ENCODE measurements around the gene LRRC4C.
"Not testable (repeated sequence)": the region's sequence is repeated elsewhere in the genome, so short reads cannot be mapped to it uniquely, and the experiment has no call there.

The LRRC4C gene

DNA sequence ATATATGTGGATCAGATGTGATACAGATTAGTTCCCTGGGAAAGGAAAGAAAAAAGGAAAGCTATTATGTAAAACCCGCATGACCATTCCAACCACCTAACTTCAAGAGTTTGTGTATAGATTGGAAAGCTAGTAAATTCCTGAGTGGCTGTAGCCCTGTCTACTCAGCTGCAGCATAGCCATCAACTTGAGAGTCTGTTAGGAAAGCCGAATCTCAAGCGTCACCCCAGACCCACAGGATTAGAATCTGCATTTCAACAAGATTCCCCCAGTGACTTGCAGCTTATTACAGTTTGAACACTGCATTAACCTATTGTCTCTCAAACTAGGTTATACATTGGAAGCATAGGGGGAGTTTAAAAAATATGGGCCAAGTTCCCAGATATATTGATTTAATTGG is 921.7 kb downstream of the LRRC4C start:
- in situ Hi-C loops (cut with MboI; ENCODE audit: low sequenced_read_pairs), result no loop called here

DNA sequence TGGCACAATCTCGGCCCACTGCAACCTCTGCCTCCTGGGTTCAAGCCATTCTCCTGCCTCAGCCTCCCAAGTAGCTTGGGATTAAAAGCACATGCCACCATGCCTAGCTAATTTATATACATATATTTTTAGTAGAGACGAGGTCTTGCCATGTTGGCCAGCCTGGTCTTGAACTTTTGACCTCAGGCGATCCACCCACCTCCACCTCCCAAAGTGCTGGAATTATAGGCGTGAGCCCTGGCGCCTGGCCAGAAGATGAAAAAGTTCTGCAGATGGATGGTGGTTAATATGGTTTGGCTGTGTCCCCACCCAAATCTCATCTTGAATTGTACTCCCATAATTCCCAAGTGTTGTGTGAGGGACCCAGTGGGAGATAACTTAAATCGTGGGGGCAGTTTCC is 937.4 kb downstream of the LRRC4C start:
- in situ Hi-C loops (cut with MboI; ENCODE audit: low sequenced_read_pairs), result not testable (repeated sequence)

DNA sequence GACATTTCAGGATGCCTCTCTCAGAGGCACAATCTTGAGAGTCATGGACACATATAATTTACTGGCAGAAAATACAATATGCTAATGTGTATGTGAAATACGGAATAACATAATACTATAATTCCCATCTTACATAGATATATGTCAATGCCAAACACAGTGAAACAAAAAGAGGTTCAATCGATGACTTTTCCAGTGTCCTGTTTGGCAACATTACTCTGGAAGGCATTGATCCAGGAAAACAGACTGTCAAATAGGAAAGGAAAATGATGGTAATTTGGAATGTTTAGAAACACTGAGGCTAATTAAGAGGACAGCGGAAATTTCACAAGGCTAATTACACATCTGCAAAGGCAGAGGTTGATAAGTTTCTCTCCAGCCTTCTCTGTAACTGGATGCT is 942.3 kb downstream of the LRRC4C start:
- in situ Hi-C loops (cut with MboI; ENCODE audit: low sequenced_read_pairs), result no loop called here

DNA sequence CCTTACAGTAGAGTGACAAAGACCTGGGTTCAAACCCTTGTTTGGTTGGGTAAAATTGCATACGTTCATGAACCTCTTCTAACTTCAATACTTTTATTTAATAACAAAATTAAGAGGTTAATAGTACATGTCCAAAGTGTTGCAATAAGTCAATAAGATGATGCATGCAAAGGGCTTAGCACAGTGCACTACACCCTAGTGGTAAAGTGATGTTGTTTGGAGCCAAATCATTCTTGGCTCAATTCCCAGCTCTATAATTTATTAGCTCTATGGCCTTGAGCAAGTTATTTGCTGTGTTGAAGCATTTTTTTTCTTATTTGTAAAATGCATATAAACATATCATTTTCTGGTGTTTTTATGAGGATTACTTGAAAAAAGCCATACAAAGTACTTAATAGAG is 945.3 kb downstream of the LRRC4C start:
- in situ Hi-C loops (cut with MboI; ENCODE audit: low sequenced_read_pairs), result no loop called here

DNA sequence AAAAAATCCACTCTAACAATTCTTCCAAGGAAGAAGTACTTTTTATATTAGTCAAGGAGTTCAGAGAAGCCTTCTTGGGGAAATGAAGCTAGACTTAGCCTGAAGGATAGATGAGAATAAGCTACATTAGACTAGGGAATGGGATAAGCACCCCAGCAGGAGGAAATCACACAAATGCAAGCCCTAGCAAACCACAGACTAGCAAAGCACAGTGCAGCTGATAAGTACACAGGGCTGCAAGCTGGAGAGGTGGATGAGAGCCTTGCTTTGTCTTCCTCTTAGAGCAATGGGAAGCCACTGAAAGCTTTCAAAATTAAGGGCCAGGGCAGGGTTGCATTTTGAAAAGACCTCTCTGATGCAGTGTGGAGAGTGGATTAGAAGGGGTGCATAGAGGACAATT is 946.2 kb downstream of the LRRC4C start:
- in situ Hi-C loops (cut with MboI; ENCODE audit: low sequenced_read_pairs), result no loop called here

DNA sequence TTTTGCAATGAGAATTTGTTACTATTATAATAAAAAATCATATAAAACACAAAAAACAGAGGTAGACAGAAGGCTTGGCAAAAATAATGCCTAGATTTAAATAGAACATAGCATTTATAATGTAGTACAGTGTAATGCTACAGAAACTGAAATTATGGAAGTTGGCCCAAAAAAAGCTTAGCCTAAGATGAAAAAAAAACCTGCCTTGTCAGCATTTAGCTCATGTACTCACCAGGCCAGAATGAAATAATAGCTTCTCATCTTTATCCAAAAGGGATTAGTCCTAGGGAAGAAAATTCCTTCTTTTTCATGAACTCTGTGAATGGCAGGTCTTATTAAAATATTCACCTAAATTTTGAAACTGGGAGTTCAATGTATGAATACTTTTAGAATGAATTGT is 951.1 kb downstream of the LRRC4C start:
- in situ Hi-C loops (cut with MboI; ENCODE audit: low sequenced_read_pairs), result no loop called here

DNA sequence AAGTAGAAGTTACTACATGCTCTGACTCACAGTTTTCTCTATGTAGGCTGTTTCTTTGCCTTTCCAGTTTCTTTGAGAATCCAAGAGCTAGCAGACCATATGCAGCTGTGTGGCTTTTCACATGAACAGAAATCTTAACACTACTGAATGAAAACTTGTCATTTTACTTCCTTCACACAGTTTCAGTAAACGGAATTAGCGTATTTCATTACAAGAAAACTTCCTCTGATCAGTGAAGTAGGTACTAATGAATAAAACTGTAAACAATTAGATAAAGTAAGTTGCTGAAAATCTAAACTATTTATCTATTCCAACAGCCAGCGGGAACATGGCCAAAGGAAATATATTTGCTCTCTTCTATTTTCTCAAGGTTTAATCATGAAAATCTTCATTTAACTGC is 953.2 kb downstream of the LRRC4C start:
- in situ Hi-C loops (cut with MboI; ENCODE audit: low sequenced_read_pairs), result no loop called here

DNA sequence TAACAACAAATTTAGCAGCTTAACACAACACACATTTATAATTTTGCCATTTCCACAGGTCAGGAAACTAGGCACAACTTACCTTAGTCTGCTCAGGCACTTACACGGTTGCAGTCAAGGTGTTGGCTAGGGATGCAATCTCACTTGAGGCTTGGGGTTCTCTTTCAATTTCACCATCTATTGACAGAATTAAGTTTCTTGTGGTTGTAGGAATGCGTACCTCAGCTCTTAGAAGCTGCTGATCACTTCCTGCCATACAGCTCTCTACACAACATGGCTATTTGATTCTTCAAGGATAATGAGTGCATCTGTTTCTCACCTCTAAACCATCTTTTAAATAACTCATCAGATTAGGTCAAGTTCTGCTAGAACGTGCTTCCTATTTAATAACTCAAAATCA is 968.1 kb downstream of the LRRC4C start:
- in situ Hi-C loops (cut with MboI; ENCODE audit: low sequenced_read_pairs), result no loop called here

DNA sequence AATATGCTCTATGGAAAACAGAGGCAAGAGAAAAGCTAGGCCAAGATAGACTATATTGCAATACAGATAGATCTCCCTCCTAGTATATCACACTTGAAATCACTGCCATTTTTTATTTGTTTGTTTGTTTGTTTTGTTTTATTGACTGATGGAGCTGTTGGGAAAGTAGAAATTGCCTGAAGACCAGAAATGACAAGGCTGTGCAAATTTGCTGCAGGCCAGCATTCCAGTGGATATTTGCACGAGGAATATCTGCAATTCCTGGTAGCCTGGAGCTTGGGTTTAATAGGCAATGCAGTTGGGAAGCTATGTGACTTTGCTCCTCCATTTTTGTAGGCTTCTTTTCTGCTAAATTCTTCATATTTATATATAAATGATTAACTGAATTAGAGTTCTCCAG is 991.7 kb downstream of the LRRC4C start:
- in situ Hi-C loops (cut with MboI; ENCODE audit: low sequenced_read_pairs), result no loop called here

DNA sequence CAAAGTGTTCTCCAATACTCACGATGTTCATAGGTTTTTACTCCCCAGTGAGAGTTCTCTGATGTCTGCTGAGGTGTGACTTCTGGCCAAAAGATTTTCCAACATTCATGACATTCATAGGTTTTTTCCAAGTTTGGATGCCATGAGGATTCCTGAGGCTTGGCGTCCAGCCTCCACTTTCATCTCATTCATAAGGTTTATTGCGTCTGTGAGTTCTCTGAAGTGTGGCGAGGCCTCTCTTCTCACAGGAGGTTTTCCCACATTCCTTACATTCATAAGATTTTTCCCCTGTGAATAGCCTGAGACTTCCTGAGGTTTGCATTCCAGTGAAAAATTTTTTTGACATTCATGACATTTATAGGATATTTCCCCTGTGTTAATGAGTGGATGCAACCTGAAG is 1014.1 kb downstream of the LRRC4C start:
- in situ Hi-C loops (cut with MboI; ENCODE audit: low sequenced_read_pairs), result no loop called here

DNA sequence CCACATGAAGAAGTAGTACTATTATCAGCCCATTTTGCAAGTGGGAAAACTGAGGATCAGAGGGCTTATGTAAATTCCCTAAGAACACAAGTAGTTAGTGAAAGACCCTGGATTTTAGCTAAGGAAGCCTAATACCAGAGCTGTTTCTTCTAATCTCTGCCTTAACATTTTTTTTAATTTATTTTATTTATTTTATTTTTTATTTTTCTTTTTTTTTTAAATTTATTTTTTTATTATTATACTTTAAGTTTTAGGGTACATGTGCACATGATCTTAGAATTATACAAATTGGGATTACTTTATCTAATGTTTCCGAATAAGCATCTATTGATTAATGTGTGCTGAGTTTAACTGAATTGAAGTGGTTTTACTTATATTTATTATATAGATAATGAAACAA is 1015.3 kb downstream of the LRRC4C start:
- in situ Hi-C loops (cut with MboI; ENCODE audit: low sequenced_read_pairs), result no loop called here

DNA sequence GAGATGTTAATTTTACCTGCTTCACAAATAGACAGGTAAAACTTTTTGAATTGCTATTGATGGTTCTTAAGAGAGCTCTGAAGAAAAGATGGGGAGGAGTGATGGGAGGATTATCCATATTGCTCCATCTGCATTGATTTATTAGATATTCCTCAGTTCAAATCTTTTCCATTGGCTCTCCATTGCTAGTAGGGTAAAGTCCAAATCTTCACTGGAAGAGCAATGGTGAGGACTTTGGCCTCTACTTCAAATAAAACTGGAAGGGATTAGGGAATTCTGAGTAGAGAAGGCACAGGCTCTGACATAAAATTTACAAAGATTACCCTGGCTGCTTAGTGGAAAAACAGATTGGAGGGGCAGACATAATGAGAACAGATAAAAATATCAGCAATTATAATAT is 1024.1 kb downstream of the LRRC4C start:
- in situ Hi-C loops (cut with MboI; ENCODE audit: low sequenced_read_pairs), result no loop called here

DNA sequence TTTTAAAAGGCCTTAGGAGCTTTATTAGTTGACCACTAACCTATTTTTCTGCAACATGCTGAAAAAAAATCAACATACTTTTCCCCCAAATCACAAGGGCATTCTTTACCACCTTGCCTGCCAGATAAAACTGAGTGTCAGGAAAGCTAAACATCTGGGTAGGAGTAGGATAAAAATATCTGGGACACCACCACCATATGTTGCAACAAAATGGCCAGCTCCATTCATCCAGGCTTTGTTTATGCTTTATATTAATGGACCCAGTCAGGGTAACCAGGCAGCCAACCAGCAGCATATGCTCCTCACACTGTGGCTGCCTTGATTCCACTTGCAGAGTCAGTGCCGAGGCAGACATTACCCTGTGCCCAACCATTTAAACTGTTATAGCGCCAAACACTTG is 1024.5 kb downstream of the LRRC4C start:
- in situ Hi-C loops (cut with MboI; ENCODE audit: low sequenced_read_pairs), result no loop called here

DNA sequence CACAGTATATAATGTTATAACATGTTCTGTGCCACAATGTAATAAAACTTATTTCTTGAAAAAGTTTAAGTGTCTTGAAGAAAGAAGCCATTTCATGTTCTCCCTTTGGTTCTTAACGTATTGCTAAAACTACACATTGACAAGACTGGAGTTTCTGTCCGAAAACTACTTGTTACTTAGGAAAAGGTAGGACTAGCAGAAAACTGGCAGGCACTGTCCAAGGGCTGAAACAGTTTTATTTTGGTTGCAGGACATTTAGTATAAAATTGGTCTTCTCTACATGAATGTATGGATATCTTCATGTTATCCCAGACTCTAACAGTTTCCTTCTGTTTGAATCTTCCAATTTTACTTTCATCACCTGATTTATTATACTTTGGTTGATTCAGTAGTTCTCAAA is 1027.1 kb downstream of the LRRC4C start:
- in situ Hi-C loops (cut with MboI; ENCODE audit: low sequenced_read_pairs), result no loop called here

DNA sequence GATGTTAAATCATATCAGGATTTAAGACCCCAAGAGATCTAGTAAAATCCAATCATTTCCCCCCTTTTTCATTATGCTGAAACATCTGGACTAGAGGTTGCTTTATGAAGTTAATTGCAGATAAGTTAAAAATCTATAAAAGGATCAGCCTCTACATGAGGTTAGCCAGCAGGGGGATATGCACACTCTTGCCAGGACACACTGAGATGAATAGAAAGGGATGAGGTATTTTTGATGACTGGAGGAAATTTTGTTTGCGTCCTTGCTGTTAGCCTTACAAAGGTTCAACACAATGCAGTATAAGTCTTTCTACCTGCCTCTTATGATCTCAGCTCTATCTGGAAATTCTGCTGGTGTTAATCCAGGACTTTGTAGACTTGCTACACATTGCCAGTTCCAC is 1034.3 kb downstream of the LRRC4C start:
- in situ Hi-C loops (cut with MboI; ENCODE audit: low sequenced_read_pairs), result no loop called here

DNA sequence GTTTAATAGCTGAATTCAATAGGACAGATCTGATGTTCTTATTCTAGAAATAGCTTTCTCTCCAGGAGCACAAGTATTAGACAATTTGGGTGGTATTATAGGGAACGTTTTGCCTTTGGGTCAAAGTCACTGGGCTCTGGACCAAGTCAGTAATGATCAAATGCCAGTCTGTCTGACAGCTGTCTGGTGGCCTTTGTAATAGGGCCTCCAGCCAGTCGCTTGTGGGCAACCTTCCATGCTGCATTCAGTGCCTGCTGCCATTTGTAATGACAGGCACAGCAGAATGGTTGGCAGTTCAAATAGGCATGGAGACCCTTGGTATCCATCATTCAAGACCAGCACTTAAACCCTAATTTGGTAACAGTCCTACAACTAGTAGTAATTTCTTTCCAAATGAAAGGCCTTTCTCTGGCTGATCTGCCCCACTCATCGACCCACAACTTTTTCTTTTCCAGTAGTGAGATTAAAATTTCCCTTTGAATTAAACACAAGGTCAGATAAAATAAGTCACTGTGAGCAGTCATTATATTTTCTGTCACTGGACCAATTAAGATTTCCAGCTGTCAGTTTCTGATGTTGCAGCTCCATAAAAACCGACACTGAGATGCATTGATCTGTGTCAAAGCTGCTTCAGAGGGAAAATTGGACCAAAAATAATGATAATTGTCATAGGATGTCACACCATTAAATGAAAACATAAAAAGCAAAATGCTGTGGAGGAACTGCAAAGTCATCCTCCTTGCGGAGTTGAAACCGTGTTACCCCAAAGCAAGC is 1038.1 kb downstream of the LRRC4C start:
- in situ Hi-C loops (cut with MboI; ENCODE audit: low sequenced_read_pairs), result no loop called here

DNA sequence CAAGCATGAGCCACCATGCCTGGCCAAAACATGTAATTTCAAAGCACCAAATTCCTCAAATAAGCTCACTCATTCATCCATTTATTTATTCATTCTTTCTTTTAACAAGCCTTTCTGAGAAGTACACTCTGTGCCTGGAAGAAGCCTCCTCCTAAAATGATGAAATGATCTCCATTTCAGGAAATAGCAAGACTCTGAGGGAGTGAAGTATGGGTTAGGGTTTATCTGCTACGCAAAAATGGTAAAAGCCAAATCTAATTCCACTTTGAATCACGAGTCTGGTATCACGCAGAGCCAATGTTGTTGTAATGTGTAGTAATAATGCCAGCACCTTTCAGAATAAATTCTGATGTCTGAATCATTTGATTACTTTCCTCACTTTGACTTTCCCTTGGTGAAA is 1041.8 kb downstream of the LRRC4C start:
- in situ Hi-C loops (cut with MboI; ENCODE audit: low sequenced_read_pairs), result no loop called here

DNA sequence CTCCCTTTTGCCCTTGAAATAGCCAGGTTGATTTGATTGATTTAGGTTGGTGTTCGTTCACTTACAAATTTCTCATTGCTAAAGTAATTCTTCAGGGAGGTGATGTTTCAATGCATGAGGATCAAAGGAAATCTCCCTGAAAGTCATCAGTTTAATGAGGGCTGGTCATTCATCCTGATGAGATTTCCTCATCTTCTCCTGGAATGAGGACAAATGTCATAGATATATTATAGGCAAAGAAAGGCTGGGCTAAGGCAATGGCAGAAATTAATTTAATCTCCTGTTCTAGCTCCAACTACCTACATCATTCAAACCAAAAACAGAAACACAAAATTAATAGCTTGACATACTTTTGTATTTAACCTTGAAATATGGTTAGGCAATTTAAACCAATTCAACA is 1052.1 kb downstream of the LRRC4C start:
- in situ Hi-C loops (cut with MboI; ENCODE audit: low sequenced_read_pairs), result no loop called here

DNA sequence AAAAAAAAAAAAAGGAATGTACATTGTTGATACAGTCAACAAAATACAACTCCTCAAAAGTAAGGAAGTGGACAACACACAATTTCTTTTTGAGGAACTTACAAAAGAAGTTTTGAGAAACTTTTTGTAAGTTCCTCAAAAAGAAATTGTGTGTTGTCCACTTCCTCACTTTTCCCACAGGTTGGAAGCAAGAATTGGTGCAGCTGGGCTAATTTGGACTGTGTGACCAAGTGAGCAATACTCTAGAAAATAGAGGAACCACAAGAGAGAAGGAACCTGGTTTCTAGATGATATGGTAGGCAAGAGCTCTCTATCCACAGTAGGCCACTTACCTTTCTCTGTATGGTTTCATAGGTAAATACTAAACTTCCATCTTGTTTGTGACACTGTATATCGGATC is 1053.8 kb downstream of the LRRC4C start:
- in situ Hi-C loops (cut with MboI; ENCODE audit: low sequenced_read_pairs), result no loop called here

DNA sequence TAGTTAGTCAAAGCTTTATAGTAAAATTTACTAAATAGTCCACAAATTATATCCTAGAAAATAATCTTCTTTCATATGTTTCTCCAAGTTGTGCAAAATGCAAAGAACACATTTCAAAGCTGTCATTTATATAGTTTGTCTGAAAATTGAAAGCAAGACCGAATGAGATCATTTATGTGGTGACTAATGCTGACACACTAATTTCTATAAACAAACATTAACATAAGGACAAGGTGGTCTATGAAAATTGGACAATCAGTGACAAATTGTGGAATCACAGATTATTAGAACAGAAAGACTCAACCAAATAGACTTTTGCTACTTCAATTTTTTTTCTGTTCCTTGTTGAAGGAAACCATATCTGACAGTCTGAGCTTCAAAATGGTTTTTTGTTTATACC is 1056.1 kb downstream of the LRRC4C start:
- in situ Hi-C loops (cut with MboI; ENCODE audit: low sequenced_read_pairs), result no loop called here

DNA sequence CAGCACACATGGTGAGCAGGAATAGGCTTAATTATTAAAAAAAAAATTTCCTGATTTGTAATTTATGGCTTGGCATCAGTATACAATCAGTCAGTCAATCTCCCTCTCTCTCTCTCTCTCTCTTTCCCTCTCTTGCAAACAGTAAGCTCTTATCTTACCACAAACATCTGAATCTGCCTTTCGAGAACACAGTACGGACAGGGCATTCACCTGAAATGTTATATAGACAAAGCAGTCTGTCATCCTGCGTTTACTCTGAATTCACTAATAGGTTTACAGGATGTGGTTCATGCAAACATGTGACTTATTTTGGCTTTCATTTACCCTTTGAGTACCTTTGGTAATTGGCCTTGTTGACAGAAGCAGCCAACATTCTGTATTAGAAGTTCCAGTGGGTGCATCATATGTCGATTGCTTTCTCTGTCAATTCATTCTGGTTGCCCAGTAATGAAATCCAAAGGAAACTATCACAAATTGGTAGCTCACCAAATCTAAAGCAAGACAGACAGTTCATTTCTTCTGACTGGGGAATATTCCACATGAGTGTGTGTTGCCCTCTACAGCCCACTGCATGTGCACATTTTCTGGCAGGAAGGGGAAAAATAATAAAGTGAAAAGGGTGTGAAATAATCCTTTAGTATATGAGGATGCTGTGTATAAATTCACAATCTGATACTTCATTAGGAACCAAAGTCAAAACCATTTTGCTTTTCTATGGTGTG is 1058.2 kb downstream of the LRRC4C start:
- in situ Hi-C loops (cut with MboI; ENCODE audit: low sequenced_read_pairs), result no loop called here

DNA sequence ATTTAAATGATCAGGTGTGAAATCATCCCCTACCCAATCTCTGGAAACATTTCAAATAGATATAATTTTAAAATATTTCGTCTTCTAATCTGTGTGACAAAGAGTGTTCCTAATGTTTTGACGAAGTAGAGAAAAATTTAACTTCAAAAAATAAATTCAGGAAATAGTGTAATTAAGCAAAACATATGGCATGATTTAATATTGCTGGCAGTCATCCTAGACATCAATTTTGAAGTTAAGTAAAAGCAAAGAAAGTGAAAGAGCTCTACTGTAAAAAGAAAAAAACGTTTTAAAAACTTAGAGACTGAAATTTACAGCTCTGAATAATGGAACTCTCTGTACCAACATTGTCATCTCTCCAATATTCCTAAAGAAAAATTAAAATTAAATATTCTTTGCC is 1062.3 kb downstream of the LRRC4C start:
- in situ Hi-C loops (cut with MboI; ENCODE audit: low sequenced_read_pairs), result no loop called here

DNA sequence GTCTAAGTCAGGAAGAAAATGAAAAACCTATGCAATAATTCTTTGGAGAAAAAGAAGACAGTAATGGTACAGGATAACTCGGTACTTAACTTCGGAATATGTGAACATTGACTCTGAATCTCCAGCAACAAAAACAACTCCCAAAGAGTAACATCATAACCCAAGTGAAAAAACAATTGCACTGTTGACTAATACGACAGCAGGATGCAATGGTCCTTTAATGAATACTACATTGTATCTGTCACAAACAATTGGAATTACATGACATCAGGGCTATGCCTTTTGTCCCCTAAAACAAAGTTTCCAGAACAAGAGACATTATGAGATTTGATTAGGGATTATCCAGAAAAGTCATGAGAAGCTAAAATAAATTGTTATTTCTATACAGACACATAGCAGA is 1065.9 kb downstream of the LRRC4C start:
- in situ Hi-C loops (cut with MboI; ENCODE audit: low sequenced_read_pairs), result no loop called here

All from hTERT RPE-1 (cell line).